Activated CD4-positive, alpha-beta T cell treated with anti-CD3 and anti-CD28 coated beads for 48 hours (primary cell): Measurements from ENCODE around the gene SSR4.

ENCODE experiments used
- DNase-seq: peaks from one replicate; pipeline ENCODE4 v3.0.0-alpha.2; 2020

The SSR4 gene

GRCh38 chrX:153831429-153832150 lies 37.1 kb downstream of the SSR4 start:
- DNase-seq, result no peak

- DNase-seq, result no peak
These were observed 38.3 kb downstream of the SSR4 start for GRCh38 chrX:153832728-153833127.

GRCh38 chrX:153836921-153837320 lies 42.5 kb downstream of the SSR4 start:
- no peak for DNase-seq

- no peak for DNase-seq
These were observed 50.1 kb downstream of the SSR4 start for GRCh38 chrX:153844509-153845082.

- no peak for DNase-seq
These were observed 50.7 kb downstream of the SSR4 start for GRCh38 chrX:153845195-153845594.

GRCh38 chrX:153845842-153846241 lies 51.4 kb downstream of the SSR4 start:
- DNase-seq, result no peak
